Endothelial cell (in vitro differentiated cells): ENCODE measurements around the gene NOTUM. TPM values are rescaled to one million over a fixed set of nuclear protein-coding genes. Genes with fewer than 3 reads are reported as not detected.

Experiments
- DNase-seq: peaks from one replicate; pipeline ENCODE4 v3.0.0; 2021; ENCODE audit warnings: low spot score
- H3K27ac Mint-ChIP-seq: one replicate; pipeline ENCODE4 v1.8.0; 2021; ENCODE audit warnings: mixed read lengths, inconsistent platforms; ENCODE audit not compliant: unreplicated experiment
- H3K27me3 Mint-ChIP-seq: one replicate; pipeline ENCODE4 v1.8.0; 2021; ENCODE audit warnings: mild to moderate bottlenecking, moderate library complexity, mixed read lengths, inconsistent platforms; ENCODE audit not compliant: unreplicated experiment
- H3K36me3 Mint-ChIP-seq: one replicate; pipeline ENCODE4 v1.8.0; 2021; ENCODE audit warnings: mild to moderate bottlenecking, low read depth, mixed read lengths, inconsistent platforms; ENCODE audit not compliant: unreplicated experiment
- H3K4me1 Mint-ChIP-seq: one replicate; pipeline ENCODE4 v1.8.0; 2021; ENCODE audit warnings: mild to moderate bottlenecking, mixed read lengths, inconsistent platforms; ENCODE audit not compliant: unreplicated experiment
- H3K4me3 Mint-ChIP-seq: one replicate; pipeline ENCODE4 v1.8.0; 2021; ENCODE audit warnings: mild to moderate bottlenecking, mixed read lengths, inconsistent platforms; ENCODE audit not compliant: unreplicated experiment
- H3K9me3 Mint-ChIP-seq: one replicate; pipeline ENCODE4 v1.8.0; 2021; ENCODE audit warnings: mixed read lengths, inconsistent platforms; ENCODE audit not compliant: unreplicated experiment
- CTCF ChIP-seq: fragments of 200-600 bp; sonication (generic); IDR thresholded peaks from one replicate; pipeline ENCODE4 v1.5.0; 2021; ENCODE audit warnings: antibody characterized with exemption; ENCODE audit not compliant: unreplicated experiment
- total RNA-seq: library from RNA; stranded (reverse); fragmentation: NEBNext Ultra II Directional; extraction: Animal tissue kit (Norgen Biotek cat#: 25700); gene quantifications from one replicate; pipeline ENCODE4 v1.2.1, GENCODE V29; 2021; ENCODE audit not compliant: unreplicated experiment

The NOTUM gene
- total RNA-seq, 1 donor from 2014 or later: not detected

GRCh38 chr17:81995463-81996231 is 34.7 kb upstream of the NOTUM start:
- Mint-ChIP-seq H3K27me3 (peaks cover 3% of the 10 kb centered on the region), H3K9me3 (no peaks in the 10 kb centered on the region), H3K4me3 (no peak overlapping the region), H3K4me1 (peaks cover 8% of the 10 kb centered on the region), H3K27ac (no peak overlapping the region), H3K36me3 (peaks cover 2% of the 10 kb centered on the region)
- DNase-seq: no peak
- TF ChIP-seq CTCF: no peak

GRCh38 chr17:81994593-81995462 is 33.8 kb upstream of the NOTUM start:
- H3K36me3 Mint-ChIP-seq: peaks cover 4% of the 10 kb centered on the region
- no peaks in the 10 kb centered on the region for H3K9me3 Mint-ChIP-seq
- H3K27me3 Mint-ChIP-seq: peaks cover 3% of the 10 kb centered on the region
- H3K4me3 Mint-ChIP-seq: no peak overlapping the region
- no peak for TF ChIP-seq CTCF
- peaks cover 9% of the 10 kb centered on the region for H3K4me1 Mint-ChIP-seq
- no peak for DNase-seq
- H3K27ac Mint-ChIP-seq: no peak overlapping the region

GRCh38 chr17:81993729-81994592 is 33.0 kb upstream of the NOTUM start:
- TF ChIP-seq CTCF: no peak
- peaks cover 3% of the 10 kb centered on the region for H3K27me3 Mint-ChIP-seq
- H3K4me3 Mint-ChIP-seq: no peak overlapping the region
- H3K9me3 Mint-ChIP-seq: no peaks in the 10 kb centered on the region
- no peak overlapping the region for H3K27ac Mint-ChIP-seq
- no peak for DNase-seq
- peaks cover 4% of the 10 kb centered on the region for H3K36me3 Mint-ChIP-seq
- H3K4me1 Mint-ChIP-seq: peaks cover 9% of the 10 kb centered on the region

- Mint-ChIP-seq H3K36me3 (peaks cover 4% of the 10 kb centered on the region), H3K4me3 (no peak overlapping the region), H3K9me3 (no peaks in the 10 kb centered on the region), H3K27me3 (peaks cover 3% of the 10 kb centered on the region), H3K27ac (no peak overlapping the region), H3K4me1 (peaks cover 3% of the 10 kb centered on the region)
- no peak for DNase-seq
- TF ChIP-seq CTCF: no peak
Measured at GRCh38 chr17:81992306-81993102, 31.5 kb upstream of the NOTUM start.
